Osteocyte (in vitro differentiated cells): ENCODE measurements around the gene UCHL5. TPM values are rescaled to one million over a fixed set of nuclear protein-coding genes. Genes with fewer than 3 reads are reported as not detected.

Source experiments
- DNase-seq: peaks from one replicate; pipeline ENCODE4 v3.0.0; 2021; ENCODE audit warnings: mixed read lengths; ENCODE audit not compliant: unreplicated experiment; ENCODE audit errors: extremely low spot score
- H3K27ac Mint-ChIP-seq: one replicate; pipeline ENCODE4 v1.8.0; 2021; ENCODE audit warnings: mild to moderate bottlenecking, mixed read lengths; ENCODE audit not compliant: unreplicated experiment
- H3K27me3 Mint-ChIP-seq: one replicate; pipeline ENCODE4 v1.8.0; 2021; ENCODE audit warnings: mixed read lengths; ENCODE audit not compliant: unreplicated experiment
- H3K36me3 Mint-ChIP-seq: one replicate; pipeline ENCODE4 v1.8.0; 2021; ENCODE audit warnings: mixed read lengths; ENCODE audit not compliant: unreplicated experiment
- H3K4me1 Mint-ChIP-seq: one replicate; pipeline ENCODE4 v1.8.0; 2021; ENCODE audit warnings: mixed read lengths; ENCODE audit not compliant: unreplicated experiment
- H3K4me3 Mint-ChIP-seq: one replicate; pipeline ENCODE4 v1.8.0; 2021; ENCODE audit warnings: mild to moderate bottlenecking, moderate library complexity, mixed read lengths; ENCODE audit not compliant: unreplicated experiment
- H3K9me3 Mint-ChIP-seq: one replicate; pipeline ENCODE4 v1.8.0; 2021; ENCODE audit warnings: mixed read lengths; ENCODE audit not compliant: unreplicated experiment
- total RNA-seq: library from RNA; stranded (reverse); gene quantifications from 2 replicates; pipeline ENCODE4 v1.2.1, GENCODE V29; 2021
- TF ChIP-seq, protein P1 (sequence below): fragments of 200-600 bp; sonication (generic); IDR thresholded peaks from 2 replicates; pipeline ENCODE4 v1.5.0; 2021; ENCODE audit warnings: antibody characterized with exemption, mild to moderate bottlenecking, moderate library complexity

Gene UCHL5
- total RNA-seq, 1 donor from 2014 or later = 26.7 TPM

DNA sequence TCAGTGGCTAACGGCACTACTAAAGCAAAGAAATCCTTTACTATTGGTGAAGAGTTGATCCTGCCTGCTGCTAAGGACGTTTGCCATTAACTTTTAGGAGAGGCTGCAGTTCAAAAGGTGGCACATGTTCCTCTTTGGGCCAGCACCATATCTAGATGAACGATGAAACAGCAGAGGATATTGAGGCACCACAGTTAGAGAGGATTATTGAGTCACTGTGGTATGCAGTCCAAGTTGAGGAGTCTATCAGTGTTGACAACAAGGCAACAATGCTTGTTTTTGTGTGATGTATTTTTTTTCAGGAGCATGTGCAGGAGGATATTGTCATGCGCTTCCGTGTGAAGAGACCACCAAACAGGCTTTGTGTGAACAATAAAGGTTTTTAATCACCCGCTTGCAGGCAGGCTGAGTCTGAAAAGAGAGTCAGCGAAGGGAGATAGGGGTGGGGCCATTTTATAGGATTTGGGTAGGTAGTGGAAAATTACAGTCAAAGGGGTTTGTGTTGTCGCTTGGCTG, 80.9 kb downstream of the UCHL5 start:
- Mint-ChIP-seq H3K4me3 (no peak overlapping the region), H3K4me1 (peaks cover 4% of the 10 kb centered on the region), H3K9me3 (no peaks in the 10 kb centered on the region), H3K27ac (no peak overlapping the region), H3K36me3 (peaks cover 9% of the 10 kb centered on the region), H3K27me3 (no peaks in the 10 kb centered on the region)
- TF ChIP-seq, protein P1, sequence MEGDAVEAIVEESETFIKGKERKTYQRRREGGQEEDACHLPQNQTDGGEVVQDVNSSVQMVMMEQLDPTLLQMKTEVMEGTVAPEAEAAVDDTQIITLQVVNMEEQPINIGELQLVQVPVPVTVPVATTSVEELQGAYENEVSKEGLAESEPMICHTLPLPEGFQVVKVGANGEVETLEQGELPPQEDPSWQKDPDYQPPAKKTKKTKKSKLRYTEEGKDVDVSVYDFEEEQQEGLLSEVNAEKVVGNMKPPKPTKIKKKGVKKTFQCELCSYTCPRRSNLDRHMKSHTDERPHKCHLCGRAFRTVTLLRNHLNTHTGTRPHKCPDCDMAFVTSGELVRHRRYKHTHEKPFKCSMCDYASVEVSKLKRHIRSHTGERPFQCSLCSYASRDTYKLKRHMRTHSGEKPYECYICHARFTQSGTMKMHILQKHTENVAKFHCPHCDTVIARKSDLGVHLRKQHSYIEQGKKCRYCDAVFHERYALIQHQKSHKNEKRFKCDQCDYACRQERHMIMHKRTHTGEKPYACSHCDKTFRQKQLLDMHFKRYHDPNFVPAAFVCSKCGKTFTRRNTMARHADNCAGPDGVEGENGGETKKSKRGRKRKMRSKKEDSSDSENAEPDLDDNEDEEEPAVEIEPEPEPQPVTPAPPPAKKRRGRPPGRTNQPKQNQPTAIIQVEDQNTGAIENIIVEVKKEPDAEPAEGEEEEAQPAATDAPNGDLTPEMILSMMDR = no peak
- DNase-seq = no peak

DNA sequence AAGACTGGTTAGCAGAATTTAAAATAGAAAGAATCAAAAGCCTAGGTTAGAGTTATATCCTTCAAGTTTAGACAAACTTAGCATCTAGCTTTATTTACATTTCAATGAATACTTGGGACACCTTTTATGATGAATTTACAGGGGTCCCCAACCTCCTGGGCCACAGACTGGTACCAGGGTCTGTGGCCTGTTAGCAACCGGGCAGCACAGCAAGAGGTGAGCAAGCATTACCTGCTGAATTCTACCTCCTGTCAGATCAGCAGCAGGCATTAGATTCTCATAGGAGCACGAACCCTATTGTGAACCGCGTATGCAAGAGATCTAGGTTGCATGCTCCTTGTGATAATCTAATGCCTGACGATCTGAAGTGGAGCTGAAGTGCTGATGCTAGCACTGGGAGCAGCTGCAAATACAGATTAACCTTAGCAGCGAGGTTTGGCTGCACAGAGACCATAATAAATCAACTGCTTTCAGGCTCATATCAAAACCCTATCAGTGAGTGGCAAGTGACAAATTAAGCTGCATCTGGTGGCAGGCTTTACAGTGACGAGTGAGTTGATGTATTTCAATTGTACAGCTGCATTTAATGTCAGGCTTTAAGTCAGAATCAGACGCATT, 82.0 kb downstream of the UCHL5 start:
- peaks cover 7% of the 10 kb centered on the region for H3K4me1 Mint-ChIP-seq

DNA sequence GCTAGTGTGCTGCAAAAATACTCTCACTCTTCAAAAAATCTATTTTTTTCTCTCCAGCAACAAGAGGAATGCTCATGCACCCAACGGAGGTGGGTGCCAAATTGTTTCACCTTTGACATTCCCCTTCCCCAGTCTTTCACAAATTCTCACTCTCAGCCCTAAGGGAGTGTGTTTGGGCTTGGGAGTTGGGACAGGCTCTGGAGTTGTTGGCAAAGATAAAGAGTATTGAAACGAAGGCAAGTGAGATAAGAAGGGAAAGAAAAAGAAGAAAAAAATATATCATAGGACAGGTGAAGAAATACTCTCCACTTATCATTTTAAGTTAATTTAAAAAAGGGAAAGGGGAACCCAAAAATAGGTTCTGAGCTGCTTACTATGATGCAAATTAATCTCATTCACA, 82.6 kb downstream of the UCHL5 start:
- Mint-ChIP-seq H3K36me3 (peaks cover 9% of the 10 kb centered on the region), H3K9me3 (no peaks in the 10 kb centered on the region), H3K27me3 (no peaks in the 10 kb centered on the region), H3K4me3 (no peak overlapping the region), H3K4me1 (peaks cover 7% of the 10 kb centered on the region), H3K27ac (no peak overlapping the region)
- no peak for DNase-seq
- TF ChIP-seq, protein P1 = no peak

More for the DNA sequence above, 82.0 kb downstream of the UCHL5 start:
- Mint-ChIP-seq H3K36me3 (peaks cover 9% of the 10 kb centered on the region), H3K9me3 (no peaks in the 10 kb centered on the region), H3K27ac (no peak overlapping the region), H3K27me3 (no peaks in the 10 kb centered on the region), H3K4me3 (no peak overlapping the region)
- DNase-seq = no peak
- TF ChIP-seq, protein P1 = no peak

DNA sequence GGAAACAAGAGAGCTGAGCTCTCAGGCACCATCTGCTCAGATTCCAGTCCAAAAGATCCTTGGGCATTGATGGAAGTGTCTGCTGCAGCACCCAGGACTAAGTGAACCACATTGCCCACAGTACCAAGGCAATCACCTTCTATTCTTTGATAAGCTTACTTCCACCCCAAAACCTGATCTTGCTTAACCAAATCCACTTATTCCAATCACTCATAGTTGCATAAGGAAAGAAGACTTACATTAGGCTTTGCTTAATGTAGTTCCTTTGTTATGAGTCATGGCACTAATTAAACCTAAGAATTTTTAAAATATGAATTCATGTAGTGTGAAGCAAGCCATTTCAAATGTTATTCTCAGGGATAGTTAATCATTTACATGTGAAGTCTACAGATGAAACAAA, 84.5 kb downstream of the UCHL5 start:
- Mint-ChIP-seq H3K9me3 (no peaks in the 10 kb centered on the region), H3K27me3 (no peaks in the 10 kb centered on the region), H3K36me3 (peaks cover 6% of the 10 kb centered on the region), H3K4me3 (no peak overlapping the region), H3K27ac (no peak overlapping the region), H3K4me1 (peaks cover 12% of the 10 kb centered on the region)
- TF ChIP-seq, protein P1 = no peak
- DNase-seq = no peak

DNA sequence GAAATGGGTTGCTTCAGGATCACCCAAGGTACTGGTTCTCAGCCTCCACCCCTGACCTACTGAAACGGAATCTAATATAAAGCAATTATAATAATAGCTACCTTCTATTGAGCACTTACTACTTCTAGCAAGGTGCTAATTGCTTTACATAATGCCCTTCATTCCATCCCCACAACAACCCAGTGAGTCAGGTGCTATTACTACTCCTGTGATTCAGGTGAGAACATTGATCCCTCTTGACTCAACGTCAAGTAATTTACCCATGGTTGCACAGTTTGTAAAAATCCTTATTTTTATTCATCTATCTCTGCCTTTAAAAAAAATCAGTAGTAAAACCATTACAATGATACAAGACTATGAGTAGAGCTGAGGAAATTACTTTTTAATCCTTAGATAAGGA, 85.2 kb downstream of the UCHL5 start:
- Mint-ChIP-seq H3K27ac (no peak overlapping the region), H3K4me3 (no peak overlapping the region), H3K9me3 (no peaks in the 10 kb centered on the region), H3K36me3 (no peaks in the 10 kb centered on the region), H3K27me3 (no peaks in the 10 kb centered on the region), H3K4me1 (peaks cover 12% of the 10 kb centered on the region)
- TF ChIP-seq, protein P1 = no peak
- no peak for DNase-seq
